ENCODE results near the gene ZNF511.
A peak's percentile ranks its signal among the peaks of the same experiment; 100 is the strongest.

ZNF511 gene

DNA sequence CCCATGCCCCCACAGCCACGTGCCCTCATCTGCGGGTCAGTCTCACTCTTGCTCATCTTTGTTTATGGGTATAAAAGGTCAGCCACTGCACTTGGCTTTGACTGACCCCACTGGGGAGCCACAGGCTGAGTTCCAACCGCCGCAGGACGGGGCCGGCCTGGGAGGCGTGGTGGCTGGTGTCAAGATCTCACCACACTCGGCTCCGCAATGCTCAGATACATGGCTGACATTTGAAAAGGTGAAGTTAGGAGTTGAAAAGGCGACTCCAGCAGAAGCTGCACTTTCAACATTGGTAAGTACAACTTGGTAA, 14.9 kb upstream of the ZNF511 start:
- no peak for DNase-seq

GRCh38 chr10:133294189-133294588, 14.5 kb upstream of the ZNF511 start:
- DNase-seq, result no peak

DNA sequence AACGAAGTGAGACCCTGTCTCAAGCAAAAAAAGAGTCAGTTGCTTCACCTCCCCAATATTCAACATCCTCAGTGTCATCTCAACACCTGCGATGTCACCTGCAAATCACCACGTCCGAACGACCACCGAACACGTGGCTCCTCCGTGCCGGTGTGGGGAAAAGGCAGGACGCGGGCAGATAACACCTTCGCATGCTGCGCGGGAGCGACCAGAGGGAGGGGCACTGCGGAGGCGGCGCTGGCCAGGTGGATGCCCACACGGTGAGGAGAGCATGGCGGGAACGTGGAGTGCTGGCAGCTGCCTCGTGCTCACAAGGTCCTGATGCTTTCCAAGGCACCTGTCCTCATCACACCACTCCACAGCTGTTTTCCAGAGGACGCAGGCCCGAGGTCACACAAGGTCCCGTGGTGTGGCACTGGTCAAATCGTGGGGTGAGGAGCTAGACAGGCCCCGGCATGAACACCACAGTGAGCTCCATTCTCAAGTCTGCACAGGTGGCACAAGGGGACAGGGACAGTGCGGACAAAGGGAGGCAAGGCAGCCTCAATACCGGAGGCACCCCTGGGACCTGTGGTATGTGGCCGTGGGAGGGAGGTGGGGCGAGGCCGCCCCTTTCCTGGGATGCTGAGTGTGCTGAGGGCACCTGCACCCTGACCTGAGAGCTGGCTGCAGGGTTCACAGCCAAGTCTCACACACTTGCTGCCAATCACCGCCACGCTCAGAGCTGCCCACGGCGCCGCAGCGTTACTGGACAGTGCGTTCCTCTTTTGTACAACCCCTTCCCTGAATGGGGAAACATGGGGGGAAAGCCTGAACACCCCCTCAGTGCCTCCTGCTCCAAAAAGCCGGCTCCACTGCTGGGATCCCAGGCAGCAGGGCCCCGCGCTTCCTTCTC, 13.0 kb upstream of the ZNF511 start:
- DNase-seq, result no peak

DNA sequence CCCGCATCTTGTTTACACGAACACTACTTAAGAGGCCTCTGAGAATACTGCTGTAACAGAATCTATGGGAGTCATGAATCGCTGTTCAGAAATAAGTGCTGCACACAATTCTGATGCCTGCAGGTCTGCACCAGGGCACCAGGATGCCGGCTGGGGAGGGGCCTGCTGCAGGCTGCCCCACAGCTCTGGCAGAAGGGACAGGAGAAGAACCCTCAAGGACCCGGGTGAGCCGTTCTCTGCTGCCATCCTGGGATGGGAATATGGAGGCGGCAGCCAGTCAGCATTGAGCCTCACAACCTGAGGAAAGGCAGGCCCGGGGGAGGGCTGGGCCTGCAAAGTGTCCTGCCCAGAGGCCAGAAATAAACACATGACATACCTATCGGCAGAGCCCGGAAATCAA, 11.2 kb upstream of the ZNF511 start:
- no peak for DNase-seq

DNA sequence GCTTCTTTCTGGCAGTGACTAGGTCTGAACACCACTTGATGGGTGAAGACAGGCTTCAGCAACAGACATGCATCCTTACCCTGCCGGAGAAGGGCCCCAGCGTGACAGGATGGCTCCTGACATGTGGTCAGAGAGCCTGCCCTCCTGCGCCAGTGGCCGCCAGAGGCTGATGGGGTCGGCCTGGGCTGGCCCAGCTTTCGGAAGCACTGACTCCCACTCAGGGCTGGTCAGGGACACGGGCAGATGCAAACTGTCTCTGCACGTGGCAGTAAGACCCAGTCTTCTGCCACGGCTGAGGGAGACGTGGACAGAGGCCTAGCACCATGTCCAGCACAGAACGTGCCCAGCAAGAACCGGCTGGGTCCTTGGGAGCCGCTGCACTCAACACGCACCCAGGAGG, 10.2 kb upstream of the ZNF511 start:
- no peak for DNase-seq

DNA sequence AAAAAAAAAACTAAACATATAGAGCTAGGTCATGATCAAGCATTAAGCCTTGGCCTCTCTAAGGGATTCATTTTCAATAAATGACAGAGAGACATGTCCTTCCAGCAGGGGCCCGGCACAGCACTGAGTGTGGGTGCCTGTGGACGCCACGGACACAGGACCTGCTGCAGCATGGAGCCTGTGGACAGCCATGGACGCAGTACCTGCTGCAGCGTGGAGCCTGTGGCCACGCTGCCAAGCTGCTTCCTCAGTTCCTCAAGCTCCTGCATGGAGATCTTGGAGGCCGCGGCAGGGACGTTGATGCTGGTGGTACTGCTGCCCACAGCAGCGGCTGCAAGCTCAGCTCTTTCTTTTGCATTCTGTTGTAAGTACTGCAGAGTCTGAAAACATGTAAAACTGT, 9.5 kb upstream of the ZNF511 start:
- no peak for DNase-seq

- no peak for DNase-seq
Measured at GRCh38 chr10:133299738-133300137, 9.0 kb upstream of the ZNF511 start.

DNA sequence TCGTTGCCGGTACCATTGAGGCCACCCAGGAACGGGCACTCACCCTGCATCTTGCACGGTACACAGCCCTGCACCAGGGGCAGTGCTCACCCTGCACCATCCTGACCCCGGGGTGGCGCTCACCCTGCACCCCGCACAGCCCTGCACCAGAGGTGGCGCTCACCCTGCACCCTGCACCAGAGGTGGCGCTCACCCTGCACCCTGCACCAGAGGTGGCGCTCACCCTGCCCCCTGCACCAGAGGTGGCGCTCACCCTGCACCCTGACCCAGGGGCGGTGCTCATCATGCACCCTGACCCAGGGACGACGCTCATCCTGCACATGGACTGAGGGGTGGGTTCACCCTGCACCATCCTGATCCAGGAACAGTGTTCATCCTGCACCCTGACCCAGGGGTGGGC, 6.5 kb upstream of the ZNF511 start:
- DNase-seq, result no peak

DNA sequence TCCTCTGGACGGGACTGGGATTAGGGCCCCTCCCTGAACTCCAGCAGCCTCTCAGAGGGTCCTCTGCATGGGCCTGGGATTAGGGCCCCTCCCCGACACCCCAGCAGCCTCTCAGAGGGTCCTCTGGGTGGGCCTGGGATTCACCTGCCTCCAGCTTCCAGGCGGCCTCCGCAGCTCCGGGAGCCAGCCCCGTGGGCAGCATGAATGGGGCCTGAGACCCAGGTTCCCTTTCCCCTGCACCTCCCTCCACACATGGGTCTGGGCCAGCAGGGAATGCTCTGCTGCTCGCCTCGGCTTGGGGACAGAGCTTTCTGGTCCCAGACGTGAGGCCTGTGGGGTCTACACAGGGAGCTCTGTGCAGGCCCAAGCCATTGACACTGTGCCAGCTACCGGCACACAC, 5.5 kb upstream of the ZNF511 start:
- no peak for DNase-seq

DNA sequence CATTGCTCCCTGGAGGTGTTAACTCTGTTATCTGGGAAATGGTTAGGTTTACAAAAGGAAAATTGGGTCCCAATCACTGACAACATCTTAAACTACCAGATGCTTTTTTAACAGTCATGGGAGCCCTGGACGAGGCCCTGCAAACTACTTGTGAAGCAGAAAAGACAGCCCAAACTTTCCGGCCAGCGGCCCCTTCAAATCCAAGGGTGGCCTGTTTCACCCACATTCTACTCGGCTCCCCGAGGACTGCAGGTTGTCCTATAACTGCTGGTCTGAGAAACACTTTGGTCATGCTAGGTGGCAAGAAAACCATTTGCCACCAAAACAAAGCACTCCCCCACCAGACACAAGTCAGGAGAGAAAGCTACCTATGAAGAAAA, 2.6 kb upstream of the ZNF511 start:
- no peak for DNase-seq

DNA sequence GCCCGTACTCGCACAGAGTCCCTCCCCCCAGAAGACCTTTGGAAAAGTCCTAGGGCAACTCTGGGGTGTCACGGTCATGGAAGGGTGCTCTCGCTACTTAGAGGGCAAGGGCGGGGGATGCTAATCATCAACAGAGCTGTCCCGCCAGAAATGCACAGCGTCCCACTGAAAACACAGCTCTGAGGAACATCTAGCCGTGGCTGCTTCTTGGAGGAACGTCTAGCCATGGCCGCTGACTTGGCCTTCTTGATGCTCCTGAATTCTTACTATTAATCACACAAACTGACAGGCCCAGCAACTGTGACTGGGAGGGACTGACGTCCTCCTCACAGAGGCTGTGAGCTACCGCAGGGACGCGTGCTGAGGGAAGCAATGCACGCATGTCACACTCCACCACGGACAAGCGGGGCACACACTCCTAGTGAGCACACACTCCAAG, 1.8 kb upstream of the ZNF511 start:
- DNase-seq, result no peak

DNA sequence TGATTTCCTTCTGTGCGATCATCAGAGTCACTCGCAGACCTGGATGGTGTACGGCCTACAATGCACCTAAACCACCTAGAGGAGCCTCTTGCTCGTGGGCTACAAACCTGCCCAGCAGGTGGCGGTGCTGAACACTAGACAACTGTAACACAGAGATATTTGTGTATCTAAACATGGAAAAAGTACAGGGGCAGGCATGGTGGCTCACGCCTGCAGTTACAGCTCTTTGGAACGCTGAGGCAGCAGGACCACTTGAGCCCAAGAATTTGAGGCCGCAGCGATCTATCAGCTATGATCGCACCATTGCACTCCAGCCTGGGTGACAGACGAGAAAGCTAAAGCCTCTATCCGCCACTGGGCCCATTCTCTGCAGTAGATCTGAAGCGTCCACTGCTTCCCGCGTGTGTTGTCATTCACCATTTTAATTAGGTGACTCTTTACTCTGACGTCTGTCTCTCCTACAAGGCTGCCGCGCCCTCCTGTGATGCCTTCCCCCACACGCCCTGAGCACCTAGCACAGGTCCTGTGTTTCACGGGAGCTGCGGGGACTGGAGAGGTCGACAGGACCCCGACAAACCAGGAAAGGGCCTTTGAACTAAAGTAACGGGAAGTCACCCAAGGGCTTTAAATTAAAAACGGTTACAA, 816 bp upstream of the ZNF511 start:
- DNase-seq, result peak; percentile 84

- peak; percentile 92 for DNase-seq
Measured at GRCh38 chr10:133309100-133309719, 496 bp downstream of the ZNF511 start.

DNA sequence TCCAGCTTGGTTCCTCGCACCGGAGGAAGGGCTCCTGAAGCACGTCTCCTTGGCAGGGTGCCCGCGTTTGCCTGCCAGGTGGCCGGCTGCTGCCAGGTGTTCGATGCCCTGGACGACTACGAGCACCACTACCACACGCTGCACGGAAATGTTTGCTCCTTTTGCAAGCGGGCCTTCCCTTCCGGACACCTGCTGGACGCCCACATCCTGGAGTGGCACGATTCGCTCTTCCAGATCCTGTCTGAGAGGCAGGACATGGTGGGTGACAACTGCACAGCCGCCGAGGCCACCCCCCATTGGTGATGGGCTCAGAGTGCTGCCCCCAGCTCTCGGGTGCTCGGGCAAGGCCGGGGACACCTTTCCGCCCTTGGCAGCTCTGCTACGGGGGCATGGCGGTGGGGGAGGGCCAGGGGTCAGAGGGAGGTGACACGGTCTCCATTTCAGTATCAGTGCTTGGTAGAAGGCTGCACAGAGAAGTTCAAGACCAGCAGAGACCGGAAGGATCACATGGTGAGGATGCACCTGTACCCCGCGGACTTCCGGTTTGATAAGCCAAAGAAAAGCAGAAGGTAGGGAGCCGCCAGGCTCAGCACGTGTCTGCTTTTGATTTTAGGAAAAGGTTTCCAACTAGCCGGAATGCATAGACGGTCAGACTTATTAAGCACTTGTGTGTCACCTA, 1.1 kb downstream of the ZNF511 start:
- no peak for DNase-seq

DNA sequence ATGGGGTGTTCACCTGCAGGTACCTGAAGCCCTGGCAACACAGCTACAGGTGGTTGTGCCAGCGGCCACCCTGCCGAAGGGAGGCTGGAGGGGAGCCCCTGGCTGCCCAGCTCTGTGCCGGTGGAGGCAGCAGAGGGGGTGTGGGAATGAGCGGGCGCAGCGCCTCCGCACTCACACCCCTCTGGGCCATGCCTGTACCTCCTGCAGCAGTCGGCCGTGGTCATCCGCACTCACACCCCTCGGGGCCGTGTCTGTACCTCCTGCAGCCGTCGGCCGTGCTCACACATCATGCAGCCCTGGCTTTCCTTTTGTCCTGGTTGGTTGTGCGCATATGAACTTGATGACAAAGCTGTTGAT, 1.7 kb downstream of the ZNF511 start:
- DNase-seq, result no peak

GRCh38 chr10:133310789-133311188, 2.1 kb downstream of the ZNF511 start:
- no peak for DNase-seq

DNA sequence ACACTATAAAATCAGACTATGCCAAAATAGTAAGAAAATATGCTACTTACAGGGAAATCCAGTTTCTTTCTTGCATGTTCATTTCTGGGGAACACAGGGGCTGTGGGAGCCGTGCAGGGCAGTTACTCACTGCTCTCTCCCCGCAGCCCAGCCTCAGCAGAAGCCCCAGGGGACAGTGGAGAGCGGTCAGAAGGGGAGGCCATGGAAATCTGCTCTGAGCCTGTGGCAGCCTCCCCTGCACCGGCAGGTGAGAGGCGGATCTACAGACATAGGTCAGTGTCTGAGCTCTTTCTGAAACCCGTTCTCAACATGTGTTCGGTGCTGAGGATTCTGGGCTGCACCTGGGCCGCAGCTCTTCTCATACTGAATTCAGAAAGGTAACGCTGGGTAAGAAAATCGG, 2.9 kb downstream of the ZNF511 start:
- no peak for DNase-seq

- no peak for DNase-seq
Measured at GRCh38 chr10:133312016-133312768, 3.5 kb downstream of the ZNF511 start.

GRCh38 chr10:133312769-133313145, 4.0 kb downstream of the ZNF511 start:
- DNase-seq, result no peak

DNA sequence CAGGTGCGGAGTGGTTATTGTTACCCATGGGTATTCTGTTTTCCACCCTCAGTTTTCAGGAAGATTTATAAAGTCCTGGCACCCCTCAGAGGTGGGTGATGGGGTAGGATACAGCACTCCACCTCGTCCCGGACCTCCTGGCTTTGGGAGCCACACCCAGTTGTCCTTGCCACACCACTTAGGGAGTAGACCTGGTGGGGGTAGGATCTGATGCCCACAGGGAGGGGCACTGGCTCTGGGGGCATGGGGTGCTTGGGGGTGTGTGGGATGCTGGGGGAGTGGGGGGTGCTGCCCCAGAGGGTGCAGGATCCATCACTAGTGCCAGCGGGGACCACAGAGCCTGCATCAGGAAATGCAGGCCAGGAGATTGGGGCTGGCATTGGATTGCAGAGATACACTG, 4.5 kb downstream of the ZNF511 start:
- DNase-seq, result no peak

DNA sequence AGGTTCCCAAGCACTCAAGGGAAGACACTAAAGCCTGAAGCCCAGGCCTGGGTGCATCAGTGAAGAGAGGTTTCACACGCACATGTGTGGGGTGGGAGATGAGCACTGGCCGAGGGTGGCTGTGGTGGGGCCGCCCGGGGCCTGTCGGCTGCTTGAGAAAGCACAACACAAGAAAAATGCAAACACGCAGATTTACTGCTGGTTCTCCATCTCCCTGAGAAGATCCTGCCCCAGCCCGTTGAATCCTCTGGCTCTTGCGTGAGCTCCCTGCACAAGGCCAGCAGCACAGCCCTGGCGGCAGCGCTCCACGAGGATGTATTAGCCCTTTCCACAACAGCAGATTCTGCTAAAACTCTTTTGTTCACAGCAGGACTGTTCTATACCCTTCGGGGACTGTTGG, 6.2 kb downstream of the ZNF511 start:
- no peak for DNase-seq

- peak; percentile 30 for DNase-seq
Measured at GRCh38 chr10:133315847-133316246, 7.1 kb downstream of the ZNF511 start.

DNA sequence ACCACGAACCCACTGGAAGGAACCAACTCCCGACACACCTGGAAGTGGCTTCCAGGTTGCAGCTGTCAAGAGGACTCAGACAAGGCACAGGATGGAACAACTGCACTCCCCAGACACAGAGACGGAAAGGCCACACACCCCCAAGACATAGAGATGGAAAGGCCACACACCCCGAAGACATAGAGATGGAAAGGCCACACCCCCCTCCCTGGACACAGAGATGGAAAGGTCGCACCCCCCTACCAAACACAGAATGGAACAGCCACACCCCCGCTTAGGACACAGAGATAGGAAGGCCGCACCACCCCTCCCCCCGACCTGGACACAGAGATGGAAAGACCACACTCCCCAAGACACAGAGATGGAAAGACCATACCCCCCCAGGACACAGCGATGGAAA, 7.6 kb downstream of the ZNF511 start:
- DNase-seq, result no peak
